Thyroid gland (tissue), 4 donors: ENCODE results near the gene DLX1. TPM values are rescaled to one million over a fixed set of nuclear protein-coding genes. Genes with fewer than 3 reads are reported as not detected.

Experiments used
- DNase-seq, 2 donors: peaks; one replicate each; pipeline ENCODE4 v3.0.0-alpha.2; 2019
- H3K27ac ChIP-seq, 3 donors: fragments of 200-600 bp; sonication (generic); 1 replicate in 2 of 3; 2 replicates in 1 of 3; pipeline ENCODE4 v1.5.1; 2016 to 2019; ENCODE audit warnings: mild to moderate bottlenecking in 1 of 3, moderate library complexity in 1 of 3
- H3K27me3 ChIP-seq: fragments of 200-600 bp; sonication (generic); one replicate; pipeline ENCODE4 v1.5.1; 2019
- H3K36me3 ChIP-seq, 2 donors: fragments of 200-600 bp; sonication (generic); one replicate each; pipeline ENCODE4 v1.5.1; 2016 to 2019
- H3K4me1 ChIP-seq, 2 donors: fragments of 200-600 bp; sonication (generic); one replicate each; pipeline ENCODE4 v1.5.1; 2017 to 2019
- H3K4me3 ChIP-seq, 3 donors: fragments of 200-600 bp; sonication (generic); replicated peaks in 1 of 3; 1 replicate in 2 of 3; 2 replicates in 1 of 3; pipeline ENCODE4 v1.5.1; 2016; ENCODE audit warnings: mild to moderate bottlenecking in 1 of 3
- H3K9me3 ChIP-seq: fragments of 200-600 bp; sonication (generic); one replicate; pipeline ENCODE4 v1.5.1; 2017
- CTCF ChIP-seq, 6 experiments: fragments of 200-600 bp in 3 of 6; fragments of 450-650 bp in 3 of 6; sonication (generic) in 3 of 6; IDR thresholded peaks; one replicate each; pipeline ENCODE4 v1.5.1; 2016 to 2019; ENCODE audit warnings: antibody characterized with exemption in 6 of 6, mild to moderate bottlenecking in 2 of 6, inconsistent platforms in 1 of 6, moderate library complexity in 1 of 6
- POLR2A ChIP-seq, 2 donors: fragments of 450-650 bp; IDR thresholded peaks; one replicate each; pipeline ENCODE4 v1.6.1; 2017; ENCODE audit warnings: antibody characterized with exemption in 2 of 2, mild to moderate bottlenecking in 2 of 2, moderate library complexity in 1 of 2
- WGBS, 2 donors: methylation state at CpG; one replicate each; pipeline ENCODE4 v1.1.5; 2017; 5-methylcytosine and 5-hydroxymethylcytosine counted together
- intact Hi-C: fragments of 100-400 bp; cut with DNase I; formaldehyde crosslinking; loops from one replicate; pipeline ENCODE4 v1.15.1; 2023
- total RNA-seq, 4 donors: library from RNA; depleted of rRNA; stranded (reverse); fragments of >200 nt; gene quantifications; one replicate each; pipeline ENCODE4 v1.2.3, GENCODE V29; 2016

Gene DLX1
- 1 to 10 TPM in 2 of 4 donors, under 1 TPM in 2; 0.68 to 1.5 (median 1.0) TPM for total RNA-seq

DNA sequence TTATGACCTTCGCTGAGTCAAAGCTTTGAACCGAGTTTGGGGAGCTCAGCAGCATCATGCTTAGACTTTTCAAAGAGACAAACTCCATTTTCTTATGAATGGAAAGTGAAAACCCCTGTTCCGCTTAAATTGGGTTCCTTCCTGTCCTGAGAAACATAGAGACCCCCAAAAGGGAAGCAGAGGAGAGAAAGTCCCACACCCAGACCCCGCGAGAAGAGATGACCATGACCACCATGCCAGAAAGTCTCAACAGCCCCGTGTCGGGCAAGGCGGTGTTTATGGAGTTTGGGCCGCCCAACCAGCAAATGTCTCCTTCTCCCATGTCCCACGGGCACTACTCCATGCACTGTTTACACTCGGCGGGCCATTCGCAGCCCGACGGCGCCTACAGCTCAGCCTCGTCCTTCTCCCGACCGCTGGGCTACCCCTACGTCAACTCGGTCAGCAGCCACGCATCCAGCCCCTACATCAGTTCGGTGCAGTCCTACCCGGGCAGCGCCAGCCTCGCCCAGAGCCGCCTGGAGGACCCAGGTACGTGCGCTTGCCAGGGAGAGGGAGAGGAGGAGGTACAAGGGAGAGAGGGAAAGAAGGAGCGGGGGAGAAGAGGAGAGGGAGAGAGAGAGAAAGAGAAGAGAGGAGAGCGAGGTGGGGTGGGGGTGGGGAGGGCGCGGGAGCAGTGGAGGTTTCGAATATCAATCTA, at the start of gene DLX1:
Gene DLX1, plus strand, starts transcription at position 48 of the 700 bp plus-strand sequence. Its CDS starts 171 bp downstream, at position 219.
- H3K4me1 ChIP-seq, result peaks cover 20 to 41% of the 10 kb centered on the region in 2 donors
- no peaks in the 10 kb centered on the region for H3K36me3 ChIP-seq
- peak within 1 kb of the TSS in 2 of 3 donors; percentile 14 to 29 for H3K4me3 ChIP-seq
- peak within 1 kb of the TSS; percentile 37 to 53 (median 50) for H3K27ac ChIP-seq
- no peak for DNase-seq
- H3K9me3 ChIP-seq, result no peaks in the 10 kb centered on the region
- H3K27me3 ChIP-seq, result peaks cover 78% of the 10 kb centered on the region
- WGBS, 2 donors, result 3 to 6% methylated on average over 34 of the region's 34 CpGs
- intact Hi-C loops, result no loop called here
- TF ChIP-seq POLR2A (IDR thresholded peaks at IDR 0.05) (peak in 1 of 2 donors; percentile 51), CTCF (IDR thresholded peaks at IDR 0.05) (no peak)

DNA sequence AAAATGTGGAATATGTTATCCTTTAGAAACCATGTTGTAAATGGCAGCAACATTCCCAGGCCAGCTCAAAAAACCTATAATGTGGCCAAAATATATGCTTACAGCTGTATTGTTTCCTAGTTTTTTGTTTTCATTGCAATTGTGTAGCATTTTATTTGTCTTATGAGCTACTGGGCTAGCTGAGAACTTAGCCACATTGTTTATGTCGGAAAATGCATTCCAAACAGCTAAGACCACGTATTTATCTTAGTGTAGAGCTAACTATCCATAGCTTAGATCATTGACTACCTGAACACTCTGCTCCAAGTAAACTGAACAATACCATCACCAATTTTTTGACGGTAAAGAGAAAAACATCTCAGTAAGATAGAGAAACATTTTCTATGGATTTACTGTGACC, 47.2 kb upstream of the DLX1 start:
- TF ChIP-seq CTCF (IDR thresholded peaks at IDR 0.05) (no peak), POLR2A (IDR thresholded peaks at IDR 0.05) (no peak)
- WGBS, 2 donors, result 91 to 96% methylated on average over 3 of the region's 3 CpGs

DNA sequence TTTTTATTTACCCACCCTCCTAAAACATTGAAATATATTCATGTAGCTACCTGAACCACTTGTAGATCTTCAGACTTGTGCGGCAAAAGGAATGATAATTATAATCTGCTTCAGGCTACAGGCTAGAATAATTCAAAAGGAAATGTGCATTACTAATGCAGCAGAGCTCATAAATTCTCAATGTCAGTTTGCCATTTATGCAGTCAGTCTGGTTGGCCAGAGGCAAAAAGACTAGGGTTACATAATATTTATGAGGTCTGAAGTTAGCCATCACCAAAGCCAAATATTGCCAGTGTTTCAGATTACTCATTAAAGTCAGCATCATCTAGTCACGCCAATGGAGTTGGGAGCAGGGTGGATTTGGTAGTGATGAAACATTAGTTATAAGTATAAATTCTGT, 46.7 kb upstream of the DLX1 start:
- intact Hi-C loops, result no loop called here
- WGBS, 2 donors, result 90 to 92% methylated on average over 2 of the region's 2 CpGs

More for the DNA sequence above, 47.2 kb upstream of the DLX1 start:
- no peaks in the 10 kb centered on the region for H3K27me3 ChIP-seq
- intact Hi-C loops, result no loop called here
- H3K4me1 ChIP-seq, result no peaks in the 10 kb centered on the region
- no peak overlapping the region for H3K4me3 ChIP-seq
- no peak overlapping the region for H3K27ac ChIP-seq
- DNase-seq, result no peak
- H3K36me3 ChIP-seq, result no peaks in the 10 kb centered on the region
- no peaks in the 10 kb centered on the region for H3K9me3 ChIP-seq

GRCh38 chr2:172039011-172039704, 46.1 kb upstream of the DLX1 start:
- no peak for TF ChIP-seq POLR2A (IDR thresholded peaks at IDR 0.05)
- no peak for TF ChIP-seq CTCF (IDR thresholded peaks at IDR 0.05)
- intact Hi-C loops, result no loop called here
- WGBS, 2 donors, result 73 to 74% methylated on average over 3 of the region's 3 CpGs
- Histone ChIP-seq H3K27me3 (no peaks in the 10 kb centered on the region), H3K36me3 (no peaks in the 10 kb centered on the region), H3K27ac (no peak overlapping the region), H3K4me1 (no peaks in the 10 kb centered on the region), H3K9me3 (no peaks in the 10 kb centered on the region), H3K4me3 (no peak overlapping the region)
- DNase-seq, result no peak

More for the DNA sequence above, 46.7 kb upstream of the DLX1 start:
- H3K27ac ChIP-seq, result no peak overlapping the region
- no peak for TF ChIP-seq CTCF (IDR thresholded peaks at IDR 0.05)
- TF ChIP-seq POLR2A (IDR thresholded peaks at IDR 0.05), result no peak
- H3K9me3 ChIP-seq, result no peaks in the 10 kb centered on the region
- H3K27me3 ChIP-seq, result no peaks in the 10 kb centered on the region
- H3K4me1 ChIP-seq, result no peaks in the 10 kb centered on the region
- DNase-seq, result no peak
- H3K36me3 ChIP-seq, result no peaks in the 10 kb centered on the region
- no peak overlapping the region for H3K4me3 ChIP-seq

GRCh38 chr2:172040311-172040710, 45.0 kb upstream of the DLX1 start:
- Histone ChIP-seq H3K4me3 (no peak overlapping the region), H3K4me1 (no peaks in the 10 kb centered on the region), H3K9me3 (no peaks in the 10 kb centered on the region), H3K27ac (no peak overlapping the region), H3K36me3 (no peaks in the 10 kb centered on the region), H3K27me3 (no peaks in the 10 kb centered on the region)
- WGBS, 2 donors, result 82 to 87% methylated on average over 6 of the region's 6 CpGs
- DNase-seq, result no peak
- intact Hi-C loops, result no loop called here
- TF ChIP-seq POLR2A (IDR thresholded peaks at IDR 0.05), result no peak
- TF ChIP-seq CTCF (IDR thresholded peaks at IDR 0.05), result no peak
